ENCODE data around the gene TMEM94. TPM values are rescaled to one million over a fixed set of nuclear protein-coding genes. Genes with fewer than 3 reads are reported as not detected.

Gene TMEM94
- total RNA-seq, 2 experiments from 2014 or later: 50.4 to 53.5 TPM

DNA sequence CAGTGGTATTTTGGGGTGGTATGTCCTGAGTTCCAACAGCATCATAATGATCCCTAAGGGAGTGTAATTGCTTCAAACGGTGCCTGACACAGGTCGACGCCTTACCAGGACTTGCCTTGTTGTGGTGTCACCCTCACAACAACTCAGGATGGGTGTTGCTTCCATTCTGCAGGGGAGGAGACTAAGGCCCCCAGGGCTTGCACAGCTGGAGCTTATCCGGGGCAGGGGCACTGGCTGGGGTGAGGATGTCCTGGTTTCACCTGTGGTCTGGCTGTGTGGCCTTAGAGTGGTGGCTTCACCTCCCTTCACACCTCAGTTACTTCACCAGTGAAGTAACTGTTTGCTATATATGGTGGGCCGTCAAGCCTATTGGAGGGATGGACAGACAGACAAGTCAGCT lies 92.4 kb downstream of the TMEM94 start:
- intact Hi-C loops (cut with micrococcal nuclease): no loop called here
- peaks cover 1% of the 10 kb centered on the region for H3K36me3 Mint-ChIP-seq (ENCODE audit: low read depth)

More for the DNA sequence above, 92.4 kb downstream of the TMEM94 start:
- no peak overlapping the region for H3K4me3 Mint-ChIP-seq
- no peaks in the 10 kb centered on the region for H3K4me1 Mint-ChIP-seq (ENCODE audit: low read depth)
- no peaks in the 10 kb centered on the region for H3K27me3 Mint-ChIP-seq (ENCODE audit: low read depth)
- DNase-seq: no peak
- CTCF ChIA-PET: no interaction called here
- no peaks in the 10 kb centered on the region for H3K9me3 Mint-ChIP-seq
- no peak overlapping the region for H3K27ac Mint-ChIP-seq

Small RNA genes within 50 kb of the gene (microRNA-seq; reads per million reads assigned to microRNA genes)
- not detected for gene MIR6785 (ENCODE audit: borderline microRNAs expressed, borderline replicate concordance)

Other genes with a start within 250 kb of the TMEM94 start
- 10 to 100 TPM; 65.7 to 66.1 TPM for gene GGA3, start 195.0 kb upstream of the TMEM94 start, total RNA-seq
- 10 to 100 TPM; 73.3 to 78.3 TPM for gene MRPS7, start 194.8 kb upstream of the TMEM94 start, total RNA-seq
- gene MIF4GD, start 185.4 kb upstream of the TMEM94 start, total RNA-seq: 10 to 100 TPM; 43.4 to 45.3 TPM
- gene SLC25A19, start 167.2 kb upstream of the TMEM94 start, total RNA-seq: 10 to 100 TPM; 47.5 to 48.4 TPM
- 100 to 1,000 TPM; 166 to 169 TPM for gene GRB2, start 51.0 kb upstream of the TMEM94 start, total RNA-seq
- 1 to 10 TPM; 1.0 to 1.1 TPM for gene CASKIN2, start 58.9 kb downstream of the TMEM94 start, total RNA-seq
- gene TSEN54, start 59.9 kb downstream of the TMEM94 start, total RNA-seq: 10 to 100 TPM; 21.4 to 22.0 TPM
- gene LLGL2, start 69.1 kb downstream of the TMEM94 start, total RNA-seq: 1 to 10 TPM; 6.2 to 6.8 TPM
- gene MYO15B, start 131.2 kb downstream of the TMEM94 start, total RNA-seq: 10 to 100 TPM; 24.6 to 29.7 TPM
- not detected for gene SMIM5, start 176.8 kb downstream of the TMEM94 start, total RNA-seq
- 10 to 100 TPM; 36.2 to 44.0 TPM for gene RECQL5, start 210.5 kb downstream of the TMEM94 start, total RNA-seq
- gene SAP30BP, start 210.7 kb downstream of the TMEM94 start, total RNA-seq: 10 to 100 TPM; 68.3 TPM

All from activated naive CD4-positive, alpha-beta T cell treated with anti-CD3 and anti-CD28 coated beads for 36 hours (primary cell).